Eye (tissue), 1 donor: ENCODE results near the gene DLL4.
"Not testable (repeated sequence)": the region's sequence is repeated elsewhere in the genome, so short reads cannot be mapped to it uniquely, and the experiment has no call there.

Source experiments
- DNase-seq: peaks from one replicate; pipeline ENCODE4 v3.0.0-alpha.2; 2015

DLL4 gene

DNA sequence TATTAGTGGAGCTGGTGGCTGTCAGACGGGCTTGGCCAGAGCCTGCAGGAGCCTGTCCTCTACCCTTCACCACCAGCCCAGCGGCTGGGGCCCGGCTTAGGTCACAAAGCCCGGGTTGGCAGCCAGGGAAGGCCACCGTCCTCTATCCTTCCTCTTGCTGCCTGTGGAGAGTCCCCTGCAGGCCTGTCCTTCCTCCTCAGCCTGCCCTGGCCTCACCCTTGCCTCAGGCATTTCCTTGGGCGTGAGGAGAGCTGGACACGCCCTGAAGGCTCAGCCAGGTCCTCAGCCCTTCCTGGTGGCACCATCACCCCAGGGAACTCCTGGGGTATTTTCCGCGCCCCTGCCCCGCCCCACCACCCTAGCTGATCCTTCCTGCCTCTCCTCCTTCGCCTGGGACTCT, 31.8 kb downstream of the DLL4 start:
- DNase-seq: no peak

- not testable (repeated sequence) for DNase-seq
These were observed 32.6 kb downstream of the DLL4 start for GRCh38 chr15:40961740-40962139.

- not testable (repeated sequence) for DNase-seq
These were observed 33.2 kb downstream of the DLL4 start for GRCh38 chr15:40962317-40962716.

DNA sequence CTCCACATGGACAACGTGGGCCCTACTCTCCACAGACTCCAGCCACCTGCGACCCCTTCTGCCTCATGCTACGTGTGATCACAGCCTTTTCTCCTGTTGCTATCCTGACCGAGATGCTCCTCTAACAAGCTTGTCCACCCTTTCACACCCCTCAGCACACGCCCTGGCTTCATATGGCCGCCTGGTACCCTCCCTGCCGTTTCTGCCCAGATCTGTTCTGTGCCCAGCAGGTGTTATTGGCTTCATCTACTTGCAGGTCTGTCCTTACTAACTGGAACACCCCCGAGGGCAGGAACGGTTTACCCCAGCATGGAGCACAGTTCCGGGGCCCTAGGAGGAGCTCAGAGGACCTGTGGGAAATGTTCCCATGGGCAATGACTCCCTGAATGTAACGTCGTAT, 34.1 kb downstream of the DLL4 start:
- DNase-seq: no peak

- no peak for DNase-seq
These were observed 34.9 kb downstream of the DLL4 start for GRCh38 chr15:40964006-40964405.

GRCh38 chr15:40964634-40965033, 35.5 kb downstream of the DLL4 start:
- DNase-seq: no peak

- DNase-seq: no peak
These were observed 39.3 kb downstream of the DLL4 start for GRCh38 chr15:40968290-40969085.

GRCh38 chr15:40969363-40969762, 40.2 kb downstream of the DLL4 start:
- no peak for DNase-seq

- DNase-seq: no peak
These were observed 45.7 kb downstream of the DLL4 start for GRCh38 chr15:40974879-40975278.

DNA sequence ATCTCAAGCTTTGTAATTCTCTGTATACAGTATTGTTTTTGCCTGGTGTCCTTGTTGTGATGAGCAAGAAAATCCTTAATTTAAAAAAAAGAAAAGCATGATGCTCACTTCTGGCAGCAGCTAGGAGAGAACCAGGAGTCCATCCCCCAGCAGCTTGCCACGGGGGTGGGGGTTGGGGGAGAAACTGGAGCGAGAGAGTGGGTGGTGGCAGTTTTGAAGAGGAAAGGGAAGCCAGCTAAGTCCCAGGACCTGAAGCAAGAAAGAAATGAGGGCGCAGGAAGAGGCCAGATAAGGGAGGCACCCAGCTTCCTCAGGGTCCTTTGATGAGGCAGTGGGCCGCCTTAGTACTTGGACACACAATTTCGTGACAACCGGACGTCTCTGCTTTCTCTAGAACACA, 47.7 kb downstream of the DLL4 start:
- no peak for DNase-seq

- no peak for DNase-seq
These were observed 49.0 kb downstream of the DLL4 start for GRCh38 chr15:40978141-40978540.

- DNase-seq: no peak
These were observed 49.4 kb downstream of the DLL4 start for GRCh38 chr15:40978562-40978961.

GRCh38 chr15:40981186-40981585, 52.0 kb downstream of the DLL4 start:
- no peak for DNase-seq

- no peak for DNase-seq
These were observed 53.7 kb downstream of the DLL4 start for GRCh38 chr15:40982855-40983254.

DNA sequence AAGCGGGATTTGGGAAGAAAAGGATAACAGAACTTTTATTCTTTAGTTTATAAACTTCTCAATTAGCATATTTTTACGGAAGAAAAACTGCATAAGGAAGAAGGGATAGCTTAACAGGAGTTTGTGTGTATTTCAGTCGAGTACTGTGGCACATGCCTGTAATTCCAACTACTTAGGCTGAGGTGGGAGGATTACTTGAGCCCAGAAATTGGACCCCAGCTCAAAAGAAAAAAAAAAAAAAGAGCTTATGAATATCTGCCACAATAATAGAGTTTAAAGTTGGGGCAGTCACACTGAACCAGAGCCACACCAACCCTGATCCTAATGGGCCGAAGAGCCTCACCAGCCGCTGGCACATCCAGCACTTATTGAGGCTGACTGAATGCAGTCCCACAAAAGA, 55.3 kb downstream of the DLL4 start:
- no peak for DNase-seq

GRCh38 chr15:40984964-40985363, 55.8 kb downstream of the DLL4 start:
- no peak for DNase-seq

GRCh38 chr15:40985541-40986330, 56.6 kb downstream of the DLL4 start:
- no peak for DNase-seq

- DNase-seq: no peak
These were observed 57.7 kb downstream of the DLL4 start for GRCh38 chr15:40986820-40987219.

- DNase-seq: no peak
These were observed 59.0 kb downstream of the DLL4 start for GRCh38 chr15:40988156-40988555.
